Measurements from ENCODE around the gene PSAP.

Gene PSAP

GRCh38 chr10:71782221-71782916, 68.7 kb downstream of the PSAP start:
- DNase-seq = no peak

GRCh38 chr10:71780719-71781118, 70.3 kb downstream of the PSAP start:
- no peak for DNase-seq

DNA sequence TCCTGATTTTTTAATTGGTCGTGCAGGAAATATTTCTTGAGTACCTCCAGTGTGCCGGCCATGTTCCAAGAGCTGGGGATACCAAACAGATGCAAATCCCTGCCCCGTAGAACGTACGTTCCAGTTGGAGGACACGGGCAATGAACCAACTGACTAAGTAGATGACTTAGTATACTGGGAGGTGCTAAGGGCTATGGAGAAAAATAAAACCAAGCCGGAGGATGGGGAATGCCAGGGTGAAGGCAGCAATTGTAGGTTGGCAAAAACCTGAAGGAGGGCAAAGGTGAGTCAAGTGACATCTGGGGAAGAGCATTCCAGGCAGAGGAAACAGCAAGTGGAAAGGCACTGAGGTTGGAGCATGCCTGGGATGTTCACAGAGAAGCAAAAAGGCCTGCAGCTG, 70.9 kb downstream of the PSAP start:
- DNase-seq = no peak

GRCh38 chr10:71779641-71780040, 71.4 kb downstream of the PSAP start:
- DNase-seq = no peak

DNA sequence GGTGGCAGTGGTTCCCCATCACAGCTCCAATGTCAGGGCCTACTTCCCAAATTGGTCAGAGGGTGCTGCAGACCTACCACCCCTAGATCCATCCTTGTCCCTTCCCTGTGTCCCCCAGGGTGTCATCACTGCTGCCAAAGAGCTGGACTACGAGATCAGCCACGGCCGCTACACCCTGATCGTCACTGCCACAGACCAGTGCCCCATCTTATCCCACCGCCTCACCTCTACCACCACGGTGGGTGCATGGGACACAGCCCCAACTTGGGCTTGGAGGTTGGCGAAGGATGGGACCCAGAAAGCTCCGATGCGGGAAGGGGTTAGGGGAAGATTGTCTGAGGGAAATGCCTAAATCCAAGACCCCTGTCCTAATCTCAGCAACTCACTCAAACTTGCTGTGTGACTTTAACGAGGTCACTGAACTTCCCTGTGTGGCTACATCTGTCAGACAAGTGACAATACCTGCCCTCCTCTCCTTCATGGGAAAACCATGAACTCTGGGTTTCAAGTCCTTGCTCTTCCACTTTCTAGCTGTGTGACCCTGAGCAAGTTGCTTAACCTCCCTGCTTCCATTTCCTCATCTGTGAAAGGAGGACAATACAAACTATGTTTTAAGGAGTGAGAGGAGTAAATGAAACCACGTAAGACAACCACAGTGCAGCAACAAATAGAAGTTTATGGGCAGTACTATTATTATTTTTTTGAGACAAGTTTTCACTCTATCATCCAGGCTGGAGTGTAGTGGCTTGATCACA, 72.8 kb downstream of the PSAP start:
- DNase-seq = no peak

DNA sequence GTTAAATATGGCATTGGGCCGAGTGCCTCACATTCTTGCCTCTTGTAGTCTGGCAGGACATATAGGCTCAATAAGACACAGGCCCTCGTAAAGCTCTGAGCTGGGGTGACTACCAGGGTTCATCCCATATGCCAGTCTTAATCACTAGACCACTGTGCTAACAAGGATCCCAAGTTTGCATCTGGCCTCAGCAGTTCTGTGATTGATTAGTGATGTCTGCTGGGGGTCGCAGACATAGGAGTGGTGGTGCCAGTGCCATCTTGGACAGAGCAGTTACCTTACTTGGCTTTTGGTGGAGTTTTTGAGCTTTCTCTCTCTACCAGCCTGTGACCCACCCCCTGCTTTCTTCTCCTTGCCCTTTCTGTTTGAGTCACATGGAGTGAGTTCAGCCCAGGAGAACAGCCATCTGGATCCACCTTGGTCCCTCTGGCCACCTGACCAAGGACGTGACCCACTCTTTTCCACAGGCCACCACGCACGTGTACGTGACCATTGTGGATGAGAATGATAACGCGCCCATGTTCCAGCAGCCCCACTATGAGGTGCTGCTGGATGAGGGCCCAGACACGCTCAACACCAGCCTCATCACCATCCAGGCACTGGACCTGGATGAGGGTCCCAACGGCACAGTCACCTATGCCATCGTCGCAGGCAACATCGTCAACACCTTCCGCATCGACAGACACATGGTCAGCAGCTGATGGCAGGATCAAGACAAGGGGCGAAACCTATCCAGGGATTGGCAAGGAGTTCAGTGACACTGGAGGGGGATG, 73.7 kb downstream of the PSAP start:
- no peak for DNase-seq

GRCh38 chr10:71776481-71776925, 74.5 kb downstream of the PSAP start:
- DNase-seq = no peak

DNA sequence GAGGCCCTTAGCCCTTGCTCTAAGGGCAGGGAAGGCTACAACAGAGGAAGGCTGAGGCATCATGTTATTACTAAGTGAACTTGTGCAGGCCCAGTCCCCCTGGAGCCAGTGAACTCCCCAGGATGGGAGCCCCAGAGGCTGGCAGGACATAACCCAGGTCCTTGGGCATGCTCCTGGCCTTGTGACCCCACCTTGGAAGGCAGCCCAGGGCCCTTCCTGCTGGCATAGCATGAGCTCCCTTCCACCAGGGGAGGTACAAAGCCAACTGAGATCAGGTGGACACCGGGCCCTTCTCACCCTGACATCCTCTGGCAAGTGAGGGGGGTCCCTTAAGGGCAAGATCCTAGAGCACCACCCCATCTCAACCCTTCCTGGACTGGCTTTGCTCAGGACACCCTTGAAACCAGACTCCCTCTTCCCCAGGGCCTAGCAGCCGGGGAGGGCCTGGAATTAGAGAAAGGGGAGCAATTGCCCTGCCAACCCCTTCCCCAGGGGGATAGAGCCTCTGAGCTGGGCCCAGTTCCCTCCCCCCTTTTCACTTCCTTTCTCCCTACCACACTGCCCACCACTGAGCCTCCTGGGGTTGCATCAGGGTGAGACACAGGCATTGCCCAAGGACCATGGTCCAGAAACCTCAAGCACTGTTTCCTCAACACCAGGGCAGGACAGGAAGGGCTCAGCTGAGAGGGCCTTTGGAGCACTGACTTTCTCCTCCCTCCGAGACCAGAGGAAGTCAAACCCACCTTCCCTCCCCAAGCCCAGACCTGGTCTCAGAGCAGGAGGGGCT, 75.9 kb downstream of the PSAP start:
- no peak for DNase-seq

DNA sequence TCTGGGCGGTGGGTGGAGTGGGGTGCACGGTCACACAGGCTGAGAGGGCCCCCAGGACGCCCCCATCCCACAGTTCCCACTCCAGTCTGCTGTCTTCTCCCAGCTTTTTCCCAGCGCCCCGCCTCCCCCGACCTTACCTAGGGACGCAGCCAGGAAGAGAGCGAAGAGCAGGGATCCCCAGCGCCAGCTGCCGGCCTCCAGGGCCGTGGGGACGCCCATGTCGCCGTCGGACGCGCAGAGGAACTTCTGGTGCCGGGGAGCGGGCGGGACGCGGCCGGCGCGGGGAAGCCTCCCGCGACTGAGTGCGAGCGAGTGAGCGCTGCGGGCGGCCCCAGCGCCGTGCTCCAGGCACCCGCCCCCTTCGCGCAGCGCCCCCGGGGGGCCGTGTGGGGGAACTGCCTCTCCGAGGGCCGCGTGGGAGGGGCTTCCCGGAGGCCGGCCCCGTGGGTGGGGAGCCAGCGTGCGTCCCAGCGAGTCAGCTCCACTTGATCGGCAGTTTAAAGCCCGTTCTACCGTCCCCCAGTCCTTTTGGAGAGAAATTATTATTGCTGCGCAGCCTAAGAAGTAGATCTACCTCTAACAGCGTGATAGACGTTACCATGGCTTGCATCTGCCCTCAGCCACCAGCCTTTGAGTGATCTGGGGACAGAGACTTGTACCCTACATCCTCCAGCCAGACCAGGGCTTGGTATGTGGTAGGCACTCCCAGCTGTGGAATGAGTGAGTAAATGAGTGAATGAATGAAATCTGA, 77.7 kb downstream of the PSAP start, which contains the start of gene VSIR:
Gene VSIR (minus strand): TSS at position 300 of the 751 bp plus-strand sequence. CDS start 81 bp downstream, at position 219.
- DNase-seq = peak; percentile 100

DNA sequence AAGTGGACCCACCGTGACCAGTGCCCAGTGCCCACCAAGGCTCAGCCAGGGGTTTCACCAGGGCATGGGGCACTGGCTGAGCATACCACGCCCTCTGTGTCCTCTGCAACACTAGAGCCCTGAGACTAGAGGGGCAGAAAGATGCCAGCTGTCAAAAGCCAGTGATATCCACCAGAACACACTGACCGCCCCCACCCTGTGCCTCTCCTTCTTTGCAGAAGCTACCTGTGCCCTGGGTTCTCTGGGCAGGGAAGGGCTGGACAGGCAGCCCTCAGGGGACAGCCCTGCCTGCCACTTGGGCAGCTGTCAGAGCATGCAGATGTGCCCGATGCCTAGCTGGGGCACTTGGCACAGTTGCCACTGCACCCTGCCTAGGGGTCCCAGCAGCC, 78.2 kb downstream of the PSAP start:
- DNase-seq = no peak

DNA sequence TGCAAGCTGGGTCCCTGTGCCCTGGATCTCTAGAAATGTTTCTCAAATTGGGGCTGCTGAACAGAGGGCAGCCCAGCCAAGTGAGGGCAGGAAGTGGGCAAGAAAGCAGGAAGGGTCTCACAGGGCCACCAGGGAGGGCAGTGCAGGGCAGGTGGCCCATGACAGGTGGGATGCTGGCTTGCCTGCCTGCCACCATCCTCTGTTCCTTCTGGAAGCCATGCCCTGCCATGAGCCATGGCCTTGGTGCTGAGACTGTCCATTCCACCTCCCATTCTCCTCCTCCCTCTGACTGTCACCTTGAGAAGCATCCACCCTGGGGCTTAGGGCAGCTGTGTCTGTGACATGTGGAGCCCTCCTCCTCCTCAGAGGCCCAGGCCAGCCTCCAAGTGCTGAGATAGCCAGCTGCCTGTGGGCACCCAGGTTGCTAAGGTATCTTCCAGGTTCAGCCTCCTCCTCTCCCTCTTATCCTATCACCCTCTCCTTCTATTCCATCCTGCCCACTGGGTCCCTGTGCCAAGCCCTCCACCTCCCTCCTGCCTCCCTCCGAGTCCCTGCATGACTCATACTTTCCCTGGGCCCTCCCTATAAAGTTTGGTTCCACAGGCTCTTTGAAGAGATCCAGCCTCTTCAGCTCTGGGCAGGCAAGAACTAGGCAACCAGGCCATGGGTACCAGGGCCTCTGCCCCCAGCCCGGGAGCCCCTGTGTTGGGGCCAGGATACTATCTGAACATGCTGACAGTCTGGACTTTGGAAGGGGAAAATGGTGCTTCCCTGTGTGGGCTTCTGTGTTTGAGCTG, 79.0 kb downstream of the PSAP start:
- no peak for DNase-seq

DNA sequence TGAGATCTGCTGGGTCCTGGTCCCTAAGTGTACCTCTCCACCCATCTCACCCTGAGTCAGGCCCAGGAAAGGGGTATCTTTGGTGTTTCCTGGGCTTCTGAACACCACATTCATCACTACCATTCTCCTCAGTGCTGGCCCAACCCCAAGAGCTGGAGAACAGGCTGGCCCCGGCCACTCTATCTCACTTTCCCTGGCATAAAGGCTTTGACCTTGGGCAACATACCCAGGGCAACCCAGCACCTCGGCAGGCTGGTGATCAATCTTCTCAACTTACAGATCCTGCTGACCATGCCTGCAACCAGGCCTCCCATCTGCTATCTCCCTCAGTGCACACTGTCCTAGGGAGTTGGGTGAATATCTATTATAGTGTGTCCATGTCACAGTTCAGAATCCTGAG, 79.8 kb downstream of the PSAP start:
- no peak for DNase-seq

GRCh38 chr10:71770789-71771188, 80.3 kb downstream of the PSAP start:
- DNase-seq = no peak

DNA sequence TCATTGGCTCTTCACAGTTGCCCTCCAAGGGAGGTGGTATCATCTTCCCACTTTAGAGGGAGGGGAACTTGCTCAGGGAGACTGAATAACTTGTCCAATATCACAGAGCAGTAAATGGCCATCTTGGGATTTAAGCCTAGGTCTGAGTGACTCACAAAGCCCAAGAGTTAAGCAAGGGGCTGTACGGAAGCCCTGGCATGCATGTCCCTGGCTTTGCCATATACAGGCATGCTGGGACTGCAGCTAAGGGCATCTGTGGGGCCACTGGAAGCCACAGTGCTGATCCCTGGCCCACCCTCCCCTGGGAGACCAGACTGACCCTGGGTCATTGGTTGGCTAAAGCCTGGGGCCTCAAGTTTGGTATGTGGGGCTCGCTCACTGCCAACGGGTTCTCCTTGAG, 80.8 kb downstream of the PSAP start:
- no peak for DNase-seq

DNA sequence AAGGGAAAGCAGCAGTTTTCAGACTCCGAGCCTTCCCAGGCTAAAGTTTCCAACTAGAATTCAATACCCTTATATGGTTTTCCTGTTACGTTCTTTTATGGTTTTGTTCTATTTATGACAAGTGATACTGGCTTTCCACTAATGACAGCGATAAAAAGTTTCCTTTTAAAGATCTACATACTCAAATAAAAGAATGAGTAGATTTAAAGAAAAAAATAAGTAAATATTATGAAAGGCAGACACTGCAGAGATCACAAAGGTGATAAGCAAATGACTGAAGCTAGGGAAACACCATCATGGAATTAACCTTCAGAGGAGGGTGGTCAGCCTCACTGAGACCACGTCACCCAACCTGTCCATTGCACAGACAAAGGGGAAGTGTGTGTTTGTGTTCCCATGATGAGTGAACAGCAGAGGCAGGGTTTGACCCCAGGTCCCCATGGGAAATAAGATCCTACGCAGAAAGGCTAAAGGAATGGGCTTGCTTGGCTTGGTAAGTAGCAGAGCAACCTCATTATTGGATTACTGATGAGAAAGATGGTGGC, 81.7 kb downstream of the PSAP start:
- no peak for DNase-seq

- DNase-seq = no peak
Observed at GRCh38 chr10:71767420-71768035, 83.5 kb downstream of the PSAP start.

- no peak for DNase-seq
Observed at GRCh38 chr10:71766717-71767419, 84.2 kb downstream of the PSAP start.
